H54 (cell line): ENCODE measurements around the gene ATF7IP.

Experiments
- DNase-seq: peaks from one replicate; pipeline ENCODE4 v3.0.0; 2011; ENCODE audit warnings: low spot score, mixed read lengths; ENCODE audit not compliant: insufficient read length
- FAIRE-seq: peaks from 3 replicates; lab custom pipeline; 2011; peaks lifted over from hg19 to GRCh38; lab: Jason Lieb, UNC
- POLR2A ChIP-seq: IDR thresholded peaks from 2 replicates; pipeline ENCODE4 v1.6.1; 2011; ENCODE audit warnings: low read depth, mild to moderate bottlenecking, low read length

The ATF7IP gene

GRCh38 chr12:14416658-14417057 lies 51.2 kb downstream of the ATF7IP start:
- FAIRE-seq, result peak; percentile 62
- no peak for TF ChIP-seq POLR2A
- no peak for DNase-seq

DNA sequence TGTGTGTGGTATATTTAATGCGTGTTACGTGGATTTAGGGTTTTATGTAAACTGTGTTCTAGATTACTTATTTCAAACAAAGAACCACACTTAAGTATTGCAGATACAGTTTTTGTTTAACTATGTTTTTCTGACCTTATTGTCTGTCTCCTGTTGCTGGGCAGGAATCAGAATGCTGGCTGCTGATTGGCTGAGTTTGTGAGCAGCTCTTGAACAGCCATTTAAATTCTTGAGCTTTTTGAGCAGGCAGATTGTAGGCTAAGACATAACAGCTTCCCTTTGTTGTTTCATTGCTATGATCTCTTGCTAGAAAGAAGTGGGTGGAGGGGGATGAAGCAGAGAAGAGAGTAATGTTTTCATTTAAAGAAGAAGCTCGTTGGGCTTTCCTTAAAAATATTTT lies 52.2 kb downstream of the ATF7IP start:
- TF ChIP-seq POLR2A, result no peak
- FAIRE-seq (no peak), DNase-seq (no peak)

- no peak for TF ChIP-seq POLR2A
- DNase-seq, result no peak
- no peak for FAIRE-seq
Observed at GRCh38 chr12:14418451-14418890, 53.0 kb downstream of the ATF7IP start.

DNA sequence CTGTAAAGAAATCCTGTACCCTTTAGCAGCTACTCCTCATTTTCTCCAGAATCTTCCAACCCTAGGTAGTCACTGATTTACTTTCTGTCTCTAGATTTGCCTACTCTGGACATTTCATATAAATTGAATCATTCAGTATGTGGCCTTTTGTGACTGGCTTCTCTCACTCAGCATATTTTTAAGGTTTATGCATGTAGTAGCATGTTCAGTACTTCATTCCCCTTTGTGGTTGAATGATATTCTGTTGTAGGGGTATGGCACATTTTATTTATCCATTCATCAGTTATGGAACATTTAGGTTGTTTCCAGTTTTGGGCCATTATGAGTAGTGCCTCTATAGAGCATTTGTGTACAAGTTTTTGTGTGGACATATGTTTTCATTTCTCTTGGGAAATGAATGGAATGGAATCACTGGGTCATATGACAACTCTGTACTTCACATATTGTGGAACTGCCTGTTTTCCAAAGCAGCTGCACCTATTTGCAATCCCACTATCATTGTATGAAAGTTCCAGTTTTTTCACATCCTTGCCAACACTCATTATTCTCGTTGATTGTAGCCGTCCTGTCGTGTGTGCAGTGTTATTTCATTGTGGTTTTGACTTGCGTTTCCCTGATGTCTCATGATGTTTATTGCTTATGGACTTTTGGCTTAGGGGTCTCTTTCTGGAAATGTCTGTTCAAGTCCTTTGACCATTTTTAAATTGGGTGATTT lies 57.2 kb downstream of the ATF7IP start:
- DNase-seq (no peak), FAIRE-seq (no peak)
- TF ChIP-seq POLR2A, result no peak

DNA sequence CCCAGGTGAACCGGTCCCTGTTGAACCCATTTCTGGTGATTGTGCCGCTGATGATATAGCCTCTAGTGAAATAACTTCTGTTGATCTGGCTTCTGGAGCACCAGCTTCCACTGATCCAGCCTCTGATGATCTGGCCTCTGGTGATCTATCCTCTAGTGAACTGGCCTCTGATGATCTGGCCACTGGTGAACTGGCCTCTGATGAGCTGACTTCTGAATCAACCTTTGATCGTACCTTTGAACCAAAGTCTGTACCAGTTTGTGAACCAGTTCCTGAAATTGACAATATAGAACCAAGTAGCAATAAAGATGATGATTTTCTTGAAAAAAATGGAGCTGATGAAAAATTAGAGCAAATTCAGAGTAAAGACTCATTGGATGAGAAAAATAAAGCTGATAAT lies 59.1 kb downstream of the ATF7IP start:
- FAIRE-seq (no peak), DNase-seq (no peak)
- no peak for TF ChIP-seq POLR2A

DNA sequence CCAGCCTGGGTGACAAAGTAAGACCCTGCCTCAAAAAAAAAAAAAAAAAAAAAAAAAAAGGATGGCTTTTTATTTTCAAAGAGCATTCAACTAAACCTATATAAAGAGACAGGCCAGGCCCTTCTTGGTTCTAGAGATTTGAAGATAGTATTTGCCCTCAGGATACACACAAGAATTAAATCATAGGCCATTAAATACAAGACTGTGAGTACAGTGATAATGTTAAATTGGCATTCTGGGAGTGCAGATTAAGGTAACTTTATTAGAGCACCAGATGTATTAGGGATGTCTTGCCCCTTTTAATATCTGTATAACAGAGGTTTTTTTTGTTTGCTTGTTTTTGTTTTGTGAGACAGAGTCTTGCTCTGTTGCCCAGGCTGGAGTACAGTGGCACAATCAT lies 61.3 kb downstream of the ATF7IP start:
- FAIRE-seq, result no peak
- DNase-seq, result no peak
- TF ChIP-seq POLR2A, result no peak

- TF ChIP-seq POLR2A, result no peak
- DNase-seq, result no peak
- no peak for FAIRE-seq
Observed at GRCh38 chr12:14427929-14428328, 62.4 kb downstream of the ATF7IP start.

DNA sequence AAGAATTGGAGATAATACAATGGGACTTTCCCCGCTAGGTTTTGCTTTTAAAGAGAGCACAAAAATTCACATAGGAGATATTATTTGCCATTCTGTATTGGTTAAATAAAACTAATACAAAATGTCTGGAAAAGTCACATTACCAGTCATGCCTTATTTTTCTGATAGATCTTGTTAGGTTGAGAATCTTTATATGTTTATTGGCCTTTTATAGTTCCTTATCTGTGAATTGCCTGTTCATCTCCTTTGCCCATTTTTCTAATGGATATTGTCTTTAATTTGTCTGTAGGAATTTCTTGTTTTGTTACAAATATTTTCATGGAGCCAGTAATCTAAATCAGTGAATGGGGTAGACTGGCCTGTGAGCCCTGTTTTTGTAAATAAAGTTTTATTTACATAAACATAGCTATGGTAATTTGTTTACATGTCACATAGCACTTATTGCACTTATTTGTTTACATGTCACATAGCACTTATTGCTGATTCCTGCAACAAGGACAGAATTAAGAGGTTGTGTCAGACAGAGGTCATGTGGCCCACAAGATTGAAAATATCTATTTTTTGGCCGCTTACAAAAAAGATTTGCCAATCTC lies 65.0 kb downstream of the ATF7IP start:
- TF ChIP-seq POLR2A, result no peak
- DNase-seq (no peak), FAIRE-seq (no peak)

DNA sequence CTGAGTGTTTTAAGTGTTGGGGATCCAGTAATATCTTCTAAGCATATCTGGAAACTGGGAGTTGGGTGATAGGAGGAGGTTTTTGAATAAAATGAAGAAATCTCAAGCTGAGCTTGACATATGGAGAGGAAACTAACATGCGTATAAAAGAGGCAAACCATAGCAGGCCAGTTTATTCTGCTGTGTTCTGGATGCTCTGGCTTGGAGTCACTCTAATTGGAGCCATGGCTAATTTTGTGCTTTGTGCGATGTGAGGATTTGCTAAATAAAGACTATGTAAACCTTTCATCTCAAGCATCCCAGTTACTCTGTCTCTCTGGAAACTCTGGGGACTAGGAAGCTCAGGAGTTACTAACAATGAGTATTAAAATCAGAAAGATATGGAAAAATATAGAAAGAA lies 66.5 kb downstream of the ATF7IP start:
- FAIRE-seq, result no peak
- TF ChIP-seq POLR2A, result no peak
- no peak for DNase-seq

DNA sequence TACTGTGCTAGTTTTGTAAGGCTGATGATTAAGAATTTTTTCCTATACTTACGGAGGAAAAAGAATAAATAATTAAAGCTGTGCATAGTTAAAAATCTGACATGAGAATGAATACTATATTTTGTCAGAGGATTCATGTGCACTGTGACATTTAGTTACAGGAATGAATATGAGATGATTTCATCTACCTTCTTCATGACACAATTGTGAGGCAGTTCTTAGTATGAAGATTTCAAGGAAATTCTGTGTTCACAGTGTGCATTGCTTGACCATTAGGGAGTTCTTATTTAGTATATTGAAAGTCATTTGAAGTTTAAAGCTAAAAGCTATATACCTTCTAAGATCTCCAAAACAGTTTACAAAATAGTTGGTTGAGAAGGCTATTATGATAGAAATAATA lies 70.1 kb downstream of the ATF7IP start:
- TF ChIP-seq POLR2A, result no peak
- DNase-seq (no peak), FAIRE-seq (no peak)

GRCh38 chr12:14442221-14442881 lies 76.9 kb downstream of the ATF7IP start:
- FAIRE-seq (no peak), DNase-seq (no peak)
- TF ChIP-seq POLR2A, result no peak

GRCh38 chr12:14443531-14443930 lies 78.0 kb downstream of the ATF7IP start:
- TF ChIP-seq POLR2A, result no peak
- FAIRE-seq, result no peak

DNA sequence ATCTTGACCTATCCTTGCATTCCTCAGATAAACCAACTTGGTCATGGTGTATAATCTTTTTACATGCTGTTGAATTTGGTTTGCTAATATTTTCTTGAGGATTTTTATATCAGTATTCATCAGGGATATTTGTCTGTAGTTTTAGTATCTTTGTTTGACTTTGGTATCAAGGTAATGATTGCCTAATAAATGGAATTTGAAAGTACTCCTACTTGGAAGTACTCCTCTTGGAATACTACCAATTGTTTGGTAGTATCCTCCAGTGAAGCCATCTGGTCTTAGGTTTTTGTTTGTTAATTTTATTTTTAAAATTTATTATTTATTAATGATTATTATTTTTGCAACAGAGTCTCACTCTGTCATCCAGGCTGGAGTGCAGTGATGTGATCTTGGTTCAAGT lies 85.0 kb downstream of the ATF7IP start:
- DNase-seq (no peak), FAIRE-seq (no peak)
- no peak for TF ChIP-seq POLR2A

More at GRCh38 chr12:14443531-14443930, 78.0 kb downstream of the ATF7IP start:
- DNase-seq, result no peak

- TF ChIP-seq POLR2A, result no peak
- FAIRE-seq, result no peak
Observed at GRCh38 chr12:14452336-14452735, 86.9 kb downstream of the ATF7IP start.

More at GRCh38 chr12:14452336-14452735, 86.9 kb downstream of the ATF7IP start:
- no peak for DNase-seq
